Osteocyte (in vitro differentiated cells): ENCODE results near the gene PRKG1. TPM values are rescaled to one million over a fixed set of nuclear protein-coding genes. Genes with fewer than 3 reads are reported as not detected.

Source experiments
- DNase-seq: peaks from one replicate; pipeline ENCODE4 v3.0.0; 2021; ENCODE audit warnings: mixed read lengths; ENCODE audit not compliant: unreplicated experiment; ENCODE audit errors: extremely low spot score
- H3K27ac Mint-ChIP-seq: one replicate; pipeline ENCODE4 v1.8.0; 2021; ENCODE audit warnings: mild to moderate bottlenecking, mixed read lengths; ENCODE audit not compliant: unreplicated experiment
- H3K27me3 Mint-ChIP-seq: one replicate; pipeline ENCODE4 v1.8.0; 2021; ENCODE audit warnings: mixed read lengths; ENCODE audit not compliant: unreplicated experiment
- H3K36me3 Mint-ChIP-seq: one replicate; pipeline ENCODE4 v1.8.0; 2021; ENCODE audit warnings: mixed read lengths; ENCODE audit not compliant: unreplicated experiment
- H3K4me1 Mint-ChIP-seq: one replicate; pipeline ENCODE4 v1.8.0; 2021; ENCODE audit warnings: mixed read lengths; ENCODE audit not compliant: unreplicated experiment
- H3K4me3 Mint-ChIP-seq: one replicate; pipeline ENCODE4 v1.8.0; 2021; ENCODE audit warnings: mild to moderate bottlenecking, moderate library complexity, mixed read lengths; ENCODE audit not compliant: unreplicated experiment
- H3K9me3 Mint-ChIP-seq: one replicate; pipeline ENCODE4 v1.8.0; 2021; ENCODE audit warnings: mixed read lengths; ENCODE audit not compliant: unreplicated experiment
- CTCF ChIP-seq: fragments of 200-600 bp; sonication (generic); IDR thresholded peaks from 2 replicates; pipeline ENCODE4 v1.5.0; 2021; ENCODE audit warnings: antibody characterized with exemption, mild to moderate bottlenecking, moderate library complexity
- total RNA-seq: library from RNA; stranded (reverse); gene quantifications from 2 replicates; pipeline ENCODE4 v1.2.1, GENCODE V29; 2021

Gene PRKG1
- total RNA-seq, 1 donor from 2014 or later, result 10.8 TPM

DNA sequence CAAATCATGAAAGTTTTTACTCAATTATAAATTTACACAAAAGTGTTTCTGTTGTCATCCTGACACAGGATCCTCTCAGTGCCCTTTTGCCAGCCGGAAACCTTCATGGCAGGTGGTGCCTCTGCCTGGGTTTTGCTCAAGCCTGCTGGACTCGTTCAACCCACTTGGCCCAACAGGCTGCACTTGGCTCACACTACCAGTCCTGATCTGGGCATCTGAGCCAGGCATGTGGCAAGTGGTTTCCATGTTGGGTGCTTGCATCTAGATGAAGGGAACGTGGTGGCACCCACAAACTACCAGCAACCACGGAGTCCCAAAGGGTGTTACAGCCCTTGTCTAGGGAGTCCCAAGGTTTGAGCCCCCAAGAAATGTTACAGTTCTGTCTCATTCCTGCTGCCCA, 787.4 kb downstream of the PRKG1 start:
- no peak for DNase-seq
- peaks cover 3% of the 10 kb centered on the region for H3K4me1 Mint-ChIP-seq
- no peak overlapping the region for H3K4me3 Mint-ChIP-seq
- TF ChIP-seq CTCF, result no peak
- no peak overlapping the region for H3K27ac Mint-ChIP-seq
- no peaks in the 10 kb centered on the region for H3K9me3 Mint-ChIP-seq
- H3K36me3 Mint-ChIP-seq, result no peaks in the 10 kb centered on the region
- H3K27me3 Mint-ChIP-seq, result no peaks in the 10 kb centered on the region

- Mint-ChIP-seq H3K4me3 (no peak overlapping the region), H3K9me3 (no peaks in the 10 kb centered on the region), H3K4me1 (peaks cover 3% of the 10 kb centered on the region), H3K27me3 (no peaks in the 10 kb centered on the region), H3K27ac (no peak overlapping the region), H3K36me3 (no peaks in the 10 kb centered on the region)
- no peak for TF ChIP-seq CTCF
- no peak for DNase-seq
Observed at GRCh38 chr10:51862149-51862548, 787.9 kb downstream of the PRKG1 start.

GRCh38 chr10:51867956-51868355, 793.7 kb downstream of the PRKG1 start:
- peaks cover 4% of the 10 kb centered on the region for H3K4me1 Mint-ChIP-seq
- no peaks in the 10 kb centered on the region for H3K36me3 Mint-ChIP-seq
- no peak for TF ChIP-seq CTCF
- DNase-seq, result no peak
- H3K27ac Mint-ChIP-seq, result no peak overlapping the region
- H3K4me3 Mint-ChIP-seq, result no peak overlapping the region
- H3K27me3 Mint-ChIP-seq, result no peaks in the 10 kb centered on the region
- no peaks in the 10 kb centered on the region for H3K9me3 Mint-ChIP-seq

DNA sequence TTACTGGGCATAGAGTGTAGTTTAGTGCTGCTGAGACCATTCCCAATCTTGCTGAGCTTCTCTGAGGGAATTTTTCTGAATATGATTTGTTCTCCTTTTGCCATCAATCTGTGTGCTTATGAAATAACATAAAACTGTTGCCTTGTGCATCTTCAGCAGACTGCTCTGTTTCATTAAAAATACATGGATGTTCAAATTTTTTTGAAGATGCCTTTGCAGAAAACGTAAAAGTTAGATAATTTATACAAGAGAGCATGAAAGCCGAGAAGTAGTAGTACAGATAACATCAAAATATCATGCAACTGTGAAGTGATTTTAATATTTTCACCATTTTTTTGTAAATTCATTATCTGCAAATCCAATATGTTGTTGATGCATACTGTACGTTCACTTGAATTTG, 799.8 kb downstream of the PRKG1 start:
- Mint-ChIP-seq H3K27ac (no peak overlapping the region), H3K9me3 (no peaks in the 10 kb centered on the region)

DNA sequence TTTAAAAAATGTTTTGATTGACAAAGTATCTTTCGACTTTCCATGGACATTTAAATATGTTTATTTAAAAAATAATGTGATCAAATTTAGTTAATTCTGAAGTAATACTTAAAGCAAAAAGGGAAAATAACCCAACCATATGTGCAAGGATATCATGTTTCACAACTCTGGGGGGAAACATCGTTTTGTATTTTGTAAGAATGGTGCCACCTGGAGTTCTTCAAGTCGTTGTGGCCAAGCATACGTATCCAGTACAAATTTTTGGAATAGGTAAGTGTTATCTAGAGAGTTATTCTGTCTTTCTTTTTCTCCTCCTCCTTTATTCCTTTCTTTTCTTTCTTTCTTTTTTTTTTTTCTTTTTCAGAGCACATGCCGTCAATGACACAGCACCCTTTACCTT, 801.3 kb downstream of the PRKG1 start:
- Mint-ChIP-seq H3K4me1 (peaks cover 23% of the 10 kb centered on the region), H3K4me3 (no peak overlapping the region), H3K27me3 (no peaks in the 10 kb centered on the region), H3K9me3 (no peaks in the 10 kb centered on the region), H3K27ac (no peak overlapping the region), H3K36me3 (no peaks in the 10 kb centered on the region)
- DNase-seq, result no peak
- TF ChIP-seq CTCF, result no peak

More for the DNA sequence above, 799.8 kb downstream of the PRKG1 start:
- no peak for DNase-seq
- H3K36me3 Mint-ChIP-seq, result no peaks in the 10 kb centered on the region
- no peak overlapping the region for H3K4me3 Mint-ChIP-seq
- TF ChIP-seq CTCF, result no peak
- H3K27me3 Mint-ChIP-seq, result no peaks in the 10 kb centered on the region
- peaks cover 11% of the 10 kb centered on the region for H3K4me1 Mint-ChIP-seq
